Activated T-cell treated with anti-CD3 and anti-CD28 coated beads for 48 hours (primary cell): Measurements from ENCODE around the gene OPA3.

Experiments used
- DNase-seq: peaks from one replicate; pipeline ENCODE4 v3.0.0-alpha.2; 2020; ENCODE audit warnings: low read depth

OPA3 gene

GRCh38 chr19:45501730-45502014, 82.9 kb downstream of the OPA3 start:
- DNase-seq: no peak

GRCh38 chr19:45500918-45501729, 83.5 kb downstream of the OPA3 start:
- DNase-seq: no peak

DNA sequence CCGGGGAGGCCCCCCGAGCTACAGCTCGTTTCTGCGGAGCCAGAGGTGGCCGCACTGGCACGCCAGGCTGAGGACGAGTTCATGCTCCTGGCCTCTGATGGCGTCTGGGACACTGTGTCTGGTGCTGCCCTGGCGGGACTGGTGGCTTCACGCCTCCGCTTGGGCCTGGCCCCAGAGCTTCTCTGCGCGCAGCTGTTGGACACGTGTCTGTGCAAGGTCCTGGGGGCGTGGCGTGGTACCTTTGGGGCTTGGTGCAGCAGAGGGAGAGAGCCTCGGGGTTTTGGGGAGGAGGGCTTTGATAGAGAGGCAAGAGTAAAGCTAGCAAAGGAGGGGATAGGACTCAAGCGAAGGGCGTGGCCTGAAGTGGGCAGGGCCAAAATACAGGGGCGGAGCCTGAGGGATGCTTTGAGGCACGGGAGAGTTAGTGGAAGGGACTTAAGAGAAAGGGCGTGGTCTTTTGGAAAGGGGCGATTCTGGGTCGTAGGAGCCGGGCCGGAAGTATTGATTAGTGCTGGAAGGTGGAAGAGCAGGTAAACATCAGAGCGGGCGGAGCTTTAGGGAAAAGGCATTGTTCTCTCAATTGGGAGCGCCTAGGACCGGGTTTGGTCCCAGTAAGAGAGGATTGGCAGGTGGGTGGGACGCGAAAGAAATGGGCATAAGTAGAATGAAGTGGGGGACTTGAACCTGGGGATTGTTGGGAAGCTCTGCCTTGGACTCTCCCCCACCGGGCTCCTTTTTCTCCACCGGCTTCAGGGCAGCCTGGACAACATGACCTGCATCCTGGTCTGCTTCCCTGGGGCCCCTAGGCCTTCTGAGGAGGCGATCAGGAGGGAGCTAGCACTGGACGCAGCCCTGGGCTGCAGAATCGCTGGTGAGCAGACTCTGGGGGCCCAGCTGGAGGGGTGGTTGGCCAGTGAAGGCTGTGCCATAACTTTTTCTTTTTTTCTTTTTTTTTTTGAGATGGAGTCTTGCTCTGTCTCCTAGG, 85.1 kb downstream of the OPA3 start:
- DNase-seq: peak; percentile 72

- DNase-seq: peak; percentile 68
These were observed 86.0 kb downstream of the OPA3 start, which contains the start of gene PPM1N for GRCh38 chr19:45498411-45499195. Gene PPM1N (plus strand): TSS chr19:45498443. CDS start chr19:45498473, 30 bp downstream.

DNA sequence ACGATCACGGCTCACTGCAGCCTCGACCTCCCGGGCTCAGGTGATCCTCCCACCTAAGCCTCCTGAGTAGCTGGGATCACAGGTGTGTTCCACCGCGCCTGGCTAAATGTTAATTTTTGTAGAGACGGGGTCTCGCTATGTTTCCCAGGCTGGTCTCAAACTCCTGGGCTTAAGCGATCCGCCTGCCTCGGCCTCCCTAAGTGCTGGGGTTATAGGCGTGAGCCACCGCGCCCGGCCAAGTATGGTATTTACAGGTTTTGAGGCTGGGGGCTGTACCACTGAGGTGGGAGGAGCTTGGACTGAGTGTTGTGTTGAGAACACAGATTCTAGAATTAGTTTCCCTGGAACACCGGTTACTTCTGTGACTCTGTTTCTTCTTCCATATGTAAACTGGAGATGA, 86.8 kb downstream of the OPA3 start:
- no peak for DNase-seq

- DNase-seq: no peak
These were observed 88.2 kb downstream of the OPA3 start for GRCh38 chr19:45496349-45496953.

GRCh38 chr19:45495178-45495577, 89.4 kb downstream of the OPA3 start:
- DNase-seq: no peak

DNA sequence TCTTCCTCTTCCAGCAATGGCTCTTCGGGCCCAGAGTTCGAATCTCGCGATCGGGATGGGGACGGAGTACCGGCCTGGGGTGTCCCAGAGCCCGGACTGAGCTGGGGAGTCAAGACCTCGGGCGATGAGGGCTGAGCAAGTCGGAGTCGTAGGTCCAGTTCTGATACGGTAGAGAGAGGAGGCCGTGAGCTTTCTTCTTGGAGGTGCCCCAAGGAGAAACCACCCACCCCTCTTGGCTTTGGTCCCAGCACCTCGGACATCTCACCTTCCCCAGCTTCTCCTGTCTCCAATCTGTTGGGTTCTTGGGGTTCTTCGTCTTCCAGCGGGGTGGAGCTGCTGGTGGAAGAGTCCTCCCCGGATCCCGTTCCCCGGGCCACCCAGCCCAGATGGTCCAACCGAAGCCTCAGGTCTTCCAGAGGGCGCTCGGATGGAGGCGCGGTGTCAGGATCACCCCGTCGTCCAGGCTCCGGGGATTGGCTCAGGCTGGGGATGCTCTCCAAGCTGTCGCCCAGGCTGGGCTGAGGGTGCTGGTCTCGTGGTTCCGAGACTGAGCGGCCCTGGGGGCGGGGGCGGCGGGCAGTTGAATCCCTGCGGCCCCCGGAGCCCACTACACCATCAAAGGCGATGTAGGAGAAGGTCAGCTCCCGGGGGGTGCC, 90.2 kb downstream of the OPA3 start:
- no peak for DNase-seq

GRCh38 chr19:45492627-45493470, 91.8 kb downstream of the OPA3 start:
- no peak for DNase-seq

GRCh38 chr19:45492137-45492626, 92.4 kb downstream of the OPA3 start:
- DNase-seq: no peak

DNA sequence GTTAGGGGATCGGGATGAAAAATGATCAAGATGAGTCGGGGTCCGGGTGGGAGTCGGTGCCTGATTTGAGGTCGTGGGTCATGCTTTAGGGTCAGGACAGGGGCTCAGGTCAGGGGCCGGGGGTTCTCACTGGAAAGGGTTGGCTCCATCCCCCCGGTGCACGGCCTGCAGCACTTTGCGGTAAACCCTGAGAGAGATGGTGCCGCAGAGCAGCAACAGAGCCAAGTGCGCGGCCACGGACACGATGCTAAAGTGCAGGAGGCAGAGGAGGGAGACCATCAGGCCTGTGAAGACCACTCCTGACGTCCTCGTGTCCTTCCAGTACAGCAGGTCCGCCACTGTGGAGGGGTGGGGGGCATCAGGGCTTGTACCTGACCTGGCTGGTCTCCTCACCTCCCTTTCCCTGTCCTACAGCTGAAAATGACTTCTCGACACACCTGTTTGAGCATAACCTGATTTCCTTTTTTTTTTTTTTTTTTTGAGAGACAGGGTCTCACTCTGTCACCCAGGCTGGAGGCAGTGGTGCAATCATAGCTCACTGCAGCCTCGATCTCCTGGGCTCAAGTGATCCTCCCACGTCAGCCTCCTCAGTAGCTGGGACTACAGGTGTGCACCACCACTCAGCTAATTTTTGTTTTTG, 95.3 kb downstream of the OPA3 start:
- DNase-seq: no peak

DNA sequence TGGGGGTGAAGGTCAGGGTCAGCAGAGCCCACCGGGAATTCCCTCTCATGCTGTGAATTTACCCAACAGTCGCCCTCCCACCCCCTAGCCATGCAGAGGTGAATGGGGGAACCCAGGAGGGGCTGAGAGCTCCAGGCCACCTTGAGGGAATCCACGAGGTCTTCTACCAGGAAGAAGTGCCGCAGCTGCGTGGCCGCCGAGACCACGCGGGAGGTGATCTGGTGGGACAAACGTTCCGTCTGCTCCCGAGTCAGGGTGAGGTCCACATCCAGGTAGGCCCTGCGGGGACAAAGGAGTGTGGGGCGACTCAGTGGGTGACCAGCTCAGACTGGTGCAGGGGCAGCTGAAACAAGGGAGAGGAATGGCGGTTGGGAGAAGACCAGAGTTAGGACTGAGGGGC, 95.9 kb downstream of the OPA3 start:
- DNase-seq: no peak

GRCh38 chr19:45485305-45486077, 99.1 kb downstream of the OPA3 start:
- peak; percentile 97 for DNase-seq

- DNase-seq: no peak
These were observed 100.2 kb downstream of the OPA3 start for GRCh38 chr19:45484273-45484945.

GRCh38 chr19:45483033-45483432, 101.6 kb downstream of the OPA3 start:
- no peak for DNase-seq

DNA sequence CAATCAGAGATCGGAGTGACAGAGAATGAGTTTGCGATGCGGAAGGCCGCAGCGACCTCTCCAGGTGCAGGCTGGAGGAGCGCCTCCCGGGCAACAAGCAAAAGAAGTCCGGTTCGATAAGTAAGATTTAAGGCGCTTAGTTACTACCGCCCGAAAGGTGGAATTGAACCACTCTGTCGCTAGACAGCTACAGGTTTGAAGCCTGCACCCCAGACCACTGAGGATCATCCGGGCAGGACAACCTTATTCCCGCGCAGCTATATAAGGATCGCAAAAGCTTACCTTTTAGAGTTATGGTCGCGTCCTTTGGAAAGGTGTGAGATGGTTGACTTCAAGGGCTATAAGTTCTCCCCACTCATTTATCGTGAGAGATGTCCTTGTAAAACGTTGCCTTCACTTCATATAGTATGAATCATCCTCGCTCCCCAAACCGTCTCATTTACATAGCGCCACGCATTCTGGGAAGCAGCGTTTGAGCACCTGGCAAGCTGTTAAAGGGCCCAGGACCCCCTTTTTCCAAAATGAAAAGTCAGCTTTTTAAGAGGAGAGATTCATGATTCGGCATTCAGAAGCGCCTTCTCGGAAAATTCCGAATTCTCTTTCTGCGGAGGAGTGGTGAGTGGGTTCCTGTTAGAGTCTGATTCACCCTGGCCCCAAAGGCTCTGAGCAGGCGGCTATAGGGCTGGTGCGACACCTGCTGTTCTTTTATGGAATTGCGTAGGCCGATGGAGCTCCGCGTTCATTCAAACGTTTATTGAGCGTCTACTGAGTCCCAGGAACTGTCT, 106.0 kb downstream of the OPA3 start:
- DNase-seq: peak; percentile 87

DNA sequence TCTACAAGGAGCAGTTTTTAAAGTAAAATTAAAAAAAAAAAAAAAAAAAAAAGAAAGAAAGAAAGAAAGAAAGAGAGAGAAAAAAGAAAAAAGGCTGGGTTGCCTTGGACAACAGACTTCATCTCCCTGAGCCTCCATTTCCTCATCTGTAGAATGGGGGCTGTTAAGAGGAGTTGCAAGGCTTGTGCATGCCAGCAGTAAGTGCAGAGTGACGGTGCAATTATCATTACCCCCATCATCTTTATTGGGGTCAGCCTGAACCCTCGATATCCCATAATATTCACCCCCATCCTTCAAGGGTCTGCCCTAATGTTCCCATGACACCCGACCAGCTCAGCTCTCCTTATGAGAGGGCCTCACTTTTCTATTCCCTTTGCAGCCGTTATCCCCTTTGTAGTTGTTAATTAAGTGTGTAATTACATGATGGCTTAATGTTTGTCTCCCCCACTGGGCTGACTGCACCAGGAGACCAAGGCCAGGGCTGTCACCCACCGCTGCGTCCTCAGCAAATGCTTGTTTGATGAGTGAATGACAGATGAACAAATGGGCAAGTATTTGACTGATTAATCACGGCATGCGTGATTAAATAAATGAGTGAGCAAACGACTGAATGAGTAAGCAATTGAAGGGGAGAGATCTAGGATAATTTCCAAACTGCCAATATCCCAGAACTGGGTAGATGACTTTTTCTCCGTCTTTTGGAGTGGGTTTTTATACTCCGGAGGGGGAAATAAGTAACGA, 106.7 kb downstream of the OPA3 start:
- no peak for DNase-seq
